Fibroblast of villous mesenchyme (primary cell): ENCODE measurements around the gene CTSC. TPM values are rescaled to one million over a fixed set of nuclear protein-coding genes. Genes with fewer than 3 reads are reported as not detected.

Experiments
- DNase-seq: peaks from one replicate; pipeline ENCODE4 v3.0.0-alpha.2; 2010; ENCODE audit warnings: low read depth
- H3K4me3 ChIP-seq: 2 replicates; pipeline ENCODE4 v1.5.1; 2011; ENCODE audit warnings: low read depth, mild to moderate bottlenecking, low read length
- CTCF ChIP-seq: IDR thresholded peaks from 2 replicates; pipeline ENCODE4 v1.5.1; 2012; ENCODE audit warnings: low read depth, mild to moderate bottlenecking, low read length; ENCODE audit not compliant: insufficient read depth
- total RNA-seq: library from RNA; depleted of rRNA; stranded (reverse); fragments of >200 nt; gene quantifications from 2 replicates; pipeline ENCODE4 v1.2.3, GENCODE V29; 2012

CTSC gene
- total RNA-seq, 1 donor = 276 TPM

- no peak for TF ChIP-seq CTCF
- H3K4me3 ChIP-seq = no peak overlapping the region
- no peak for DNase-seq
Measured at GRCh38 chr11:88277349-88277915, 60.1 kb downstream of the CTSC start.

DNA sequence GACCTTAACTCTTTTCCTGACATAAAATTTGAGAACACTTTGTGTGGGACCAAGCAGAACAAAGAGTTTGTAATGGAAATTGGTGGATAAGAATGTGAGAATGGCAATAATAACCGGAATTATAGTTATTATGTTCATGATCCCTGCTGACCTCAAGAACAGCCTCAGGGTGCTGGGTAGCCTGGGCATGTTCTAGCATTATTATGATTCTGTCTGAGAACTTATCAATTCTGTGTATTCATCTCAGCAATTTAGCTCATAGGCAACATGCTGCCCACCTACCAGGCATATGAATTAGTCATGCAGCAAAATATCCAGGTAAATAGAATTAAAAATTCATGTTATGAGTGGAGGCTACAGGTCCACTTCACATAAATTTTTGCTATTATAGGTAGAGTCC lies 61.9 kb downstream of the CTSC start:
- H3K4me3 ChIP-seq = no peak overlapping the region
- DNase-seq = no peak
- TF ChIP-seq CTCF = no peak

DNA sequence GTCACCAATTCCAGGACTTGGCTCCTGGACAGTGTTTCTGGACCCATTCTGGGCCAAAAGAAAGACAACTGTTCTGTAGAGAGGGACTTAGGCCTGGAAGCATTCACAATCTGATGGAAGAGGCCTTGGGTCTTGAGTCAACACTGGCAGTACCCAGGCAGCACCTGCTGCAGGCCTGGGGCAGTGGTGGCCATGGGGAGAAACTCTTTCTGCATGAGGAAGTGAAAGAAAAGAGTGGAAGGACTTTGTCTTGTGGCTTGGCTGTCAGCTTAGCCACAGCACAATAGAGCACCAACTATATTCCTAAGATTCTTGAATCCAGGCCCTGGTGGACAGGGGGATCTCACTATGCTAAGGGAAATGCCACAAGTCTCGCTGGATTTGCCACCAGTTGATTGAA lies 70.6 kb downstream of the CTSC start:
- H3K4me3 ChIP-seq = no peak overlapping the region
- DNase-seq = no peak
- no peak for TF ChIP-seq CTCF

- no peak overlapping the region for H3K4me3 ChIP-seq
- no peak for DNase-seq
- TF ChIP-seq CTCF = no peak
Measured at GRCh38 chr11:88266157-88266556, 71.4 kb downstream of the CTSC start.

DNA sequence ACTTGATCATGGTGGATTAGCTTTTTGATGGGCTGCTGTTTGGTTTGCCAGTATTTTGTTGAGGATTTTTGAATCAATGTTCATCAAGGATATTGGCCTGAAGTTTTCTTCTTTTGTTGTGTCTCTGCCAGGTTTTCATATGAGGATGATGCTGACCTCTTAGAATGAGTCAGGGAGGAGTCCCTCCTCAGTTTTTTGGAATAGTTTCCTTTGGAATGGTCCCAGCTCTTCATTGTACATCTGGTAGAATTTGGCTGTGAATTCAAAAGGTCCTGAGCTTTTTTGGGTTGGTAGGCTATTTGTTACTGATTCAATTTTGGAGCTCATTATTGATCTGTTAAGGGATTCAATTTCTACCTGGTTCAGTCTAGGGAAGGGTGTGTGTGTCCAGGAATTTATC lies 78.1 kb downstream of the CTSC start:
- TF ChIP-seq CTCF = no peak
- no peak for DNase-seq
- no peak overlapping the region for H3K4me3 ChIP-seq

DNA sequence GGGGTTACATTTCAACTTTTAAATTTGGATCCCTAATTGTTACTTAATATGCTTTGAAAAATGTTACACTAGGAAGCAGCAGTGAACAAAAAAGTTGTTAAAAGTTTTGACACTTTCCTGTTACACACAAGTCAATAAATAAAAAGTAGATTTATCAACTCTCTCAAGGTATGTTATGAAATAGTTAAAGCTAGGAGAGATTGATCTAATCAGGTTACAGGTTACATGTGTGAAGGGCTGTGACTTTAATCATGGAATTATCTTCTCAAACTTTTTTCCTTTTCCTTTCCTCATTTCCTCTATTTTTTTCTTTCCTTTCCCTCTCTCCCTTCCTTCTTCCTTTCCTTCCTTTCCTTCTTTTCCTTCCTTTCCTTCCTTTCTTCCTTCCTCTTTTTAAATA lies 85.3 kb downstream of the CTSC start:
- no peak for DNase-seq
- no peak overlapping the region for H3K4me3 ChIP-seq
- TF ChIP-seq CTCF = no peak

DNA sequence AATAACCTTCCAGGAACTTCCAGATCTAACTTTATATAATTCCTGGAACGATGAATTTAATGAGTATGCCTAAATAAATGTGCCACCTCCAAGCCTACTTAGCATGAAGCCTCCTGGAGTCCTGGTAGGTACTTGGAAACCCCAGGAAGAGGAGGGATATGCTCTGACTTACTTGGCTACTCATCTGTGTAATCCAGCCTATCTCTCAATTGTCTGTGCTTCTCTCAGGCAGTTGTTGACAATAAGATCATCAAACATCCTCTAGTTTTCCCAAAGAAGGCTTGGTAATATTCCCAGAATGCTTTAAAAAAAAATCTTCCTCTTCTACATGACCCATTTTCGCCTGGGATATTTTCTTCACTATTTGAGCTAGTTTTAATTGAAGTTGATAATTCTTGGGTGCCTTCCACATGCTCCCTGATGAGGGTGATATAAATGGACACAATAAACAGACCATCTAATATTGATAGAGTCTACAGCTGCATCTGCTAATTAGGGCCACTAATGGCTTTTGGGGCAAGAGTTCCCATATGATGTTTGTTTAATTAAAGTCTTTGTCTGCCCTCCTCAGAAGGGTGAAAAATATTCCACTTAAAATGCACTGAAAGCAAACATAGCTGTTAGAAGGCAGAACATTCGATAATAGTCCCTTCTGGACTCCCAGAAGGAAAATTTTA lies 86.8 kb downstream of the CTSC start:
- no peak for TF ChIP-seq CTCF
- H3K4me3 ChIP-seq = no peak overlapping the region
- no peak for DNase-seq
